Activated CD4-positive, alpha-beta T cell treated with anti-CD3 and anti-CD28 coated beads, Interleukin-2, Interleukin-4, amounts not matched to agents 100 ng/mL and 50 ng/mL, durations not matched to agents 16 hours and 8 hours (primary cell): ENCODE data around the gene RAPSN.

Experiments
- DNase-seq: peaks from one replicate; pipeline ENCODE4 v3.0.0-alpha.2; 2020; ENCODE audit warnings: low spot score

The RAPSN gene

DNA sequence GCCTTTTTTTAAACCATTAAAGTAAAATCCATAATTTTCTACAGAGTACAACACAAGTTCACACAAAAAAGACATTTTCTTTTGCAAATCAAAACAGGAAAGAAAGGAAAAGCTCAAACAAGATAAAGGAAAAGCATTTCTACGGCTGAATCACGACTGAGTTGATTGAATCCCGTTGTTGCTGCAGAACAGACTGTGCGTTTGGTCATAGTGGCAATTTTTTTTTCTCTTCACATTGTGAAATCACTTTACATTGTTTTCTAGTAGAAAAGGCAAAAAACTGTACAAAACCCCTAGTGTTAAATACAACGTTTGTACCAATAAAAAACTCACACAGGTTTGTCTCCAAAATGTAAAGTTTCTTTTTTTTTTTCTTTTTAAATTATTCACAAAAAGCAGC lies 17.3 kb upstream of the RAPSN start:
- no peak for DNase-seq

DNA sequence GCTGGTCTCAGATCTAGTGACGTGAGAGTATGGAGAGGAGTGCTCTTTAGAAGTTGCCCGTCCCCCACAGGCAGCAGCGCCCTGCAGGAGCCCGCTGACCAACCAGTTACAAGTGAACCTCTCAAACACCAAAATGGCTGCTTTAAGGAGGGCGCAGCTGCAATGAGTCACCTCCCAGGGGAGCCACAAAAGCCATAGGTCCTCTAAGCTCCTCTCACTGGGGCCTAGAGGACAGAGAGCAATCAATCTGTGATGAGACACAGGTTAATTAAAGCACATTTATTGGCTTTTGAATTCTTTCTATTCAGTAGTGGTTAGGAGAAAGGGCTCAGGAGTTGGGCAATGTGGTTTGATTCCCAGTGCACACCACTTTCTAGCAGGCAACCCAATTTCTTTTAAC lies 15.5 kb upstream of the RAPSN start:
- DNase-seq, result no peak

DNA sequence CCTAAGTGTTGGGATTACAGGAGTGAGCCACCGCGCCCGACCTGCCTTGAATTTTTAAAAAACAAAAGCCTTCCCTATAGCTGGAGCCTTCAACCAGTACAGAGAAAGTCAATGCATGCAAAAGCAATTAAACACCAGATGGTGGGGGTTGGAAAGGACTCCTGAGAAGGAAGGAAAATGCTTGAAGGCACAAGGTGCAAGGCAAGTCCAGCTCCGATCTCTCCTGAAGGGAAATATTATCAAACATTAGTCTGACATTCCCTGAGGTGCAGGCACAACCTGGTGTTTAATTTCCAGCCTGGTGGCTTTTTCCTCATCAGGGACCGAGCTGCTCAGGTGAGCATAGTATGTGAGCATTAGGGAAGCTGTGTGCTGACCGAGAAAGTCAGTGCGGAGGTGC lies 12.9 kb upstream of the RAPSN start:
- no peak for DNase-seq

DNA sequence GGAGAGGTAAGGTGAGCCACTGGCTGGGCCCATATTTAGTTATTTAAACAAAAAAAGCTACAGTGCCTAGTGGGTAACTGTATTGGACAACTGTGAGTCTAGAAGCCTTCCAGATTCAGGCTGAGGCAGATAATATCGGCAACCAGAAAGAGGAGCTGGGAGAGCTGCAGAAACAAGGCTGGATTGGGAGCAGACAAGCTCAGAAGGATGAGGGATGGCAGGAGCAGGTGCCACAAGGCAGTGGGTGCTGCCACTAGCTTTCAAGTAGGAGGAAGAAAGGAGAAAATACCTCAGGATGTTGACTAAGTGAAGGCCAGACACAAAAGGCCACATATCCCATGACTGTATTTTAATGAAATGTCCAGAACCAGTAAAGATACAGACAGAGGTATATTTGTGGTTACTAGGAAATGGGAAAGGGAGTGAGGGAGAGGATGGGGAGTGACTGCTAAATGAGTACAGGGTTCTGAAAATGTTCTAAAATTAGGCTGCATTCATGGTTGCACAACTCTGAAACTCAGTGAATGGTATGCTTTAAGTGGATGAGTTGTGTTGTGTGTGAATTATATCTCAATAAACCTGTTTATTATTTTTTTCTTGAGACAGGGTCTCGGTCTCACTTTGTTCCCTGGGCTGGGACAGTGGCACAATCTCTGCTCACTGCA lies 11.8 kb upstream of the RAPSN start:
- DNase-seq, result no peak

DNA sequence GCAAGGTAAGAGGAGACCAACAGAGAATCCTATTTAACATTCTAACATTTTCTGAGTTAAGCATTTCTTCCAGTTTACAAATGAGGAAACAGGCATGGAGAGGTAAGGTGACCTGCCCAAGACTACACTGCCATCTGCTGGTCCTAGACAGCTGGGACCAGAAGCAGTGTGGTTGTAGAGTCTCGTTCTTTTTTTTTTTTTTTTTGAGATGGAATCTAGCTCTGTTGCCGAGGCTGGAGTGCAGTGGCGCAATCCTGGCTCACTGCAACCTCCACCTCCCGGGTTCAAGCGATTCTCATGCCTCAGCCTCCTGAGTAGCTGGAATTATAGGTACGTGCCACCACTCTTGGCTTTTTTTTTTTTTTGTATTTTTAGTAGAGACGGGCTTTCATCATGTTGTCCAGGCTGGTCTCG lies 5.3 kb upstream of the RAPSN start:
- peak; percentile 68 for DNase-seq

DNA sequence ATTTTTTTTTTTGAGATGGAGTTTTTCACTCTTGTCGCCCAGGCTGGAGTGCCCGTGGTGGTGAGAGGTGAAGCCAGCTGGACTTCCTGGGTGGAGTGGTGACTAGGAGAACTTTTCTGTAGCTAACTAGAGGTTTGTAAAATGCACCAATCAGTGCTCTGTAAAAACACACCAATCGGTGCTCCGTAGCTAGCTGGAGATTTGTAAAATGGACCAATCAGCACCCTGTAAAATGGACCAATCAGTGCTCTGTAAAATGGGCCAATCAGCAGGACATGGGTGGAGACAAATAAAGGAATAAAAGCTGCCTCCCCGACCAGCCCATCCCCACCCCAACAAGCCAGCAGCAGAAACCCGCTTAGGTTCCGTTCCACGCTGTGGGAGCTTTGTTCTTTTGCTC lies 4.4 kb upstream of the RAPSN start:
- DNase-seq, result no peak

DNA sequence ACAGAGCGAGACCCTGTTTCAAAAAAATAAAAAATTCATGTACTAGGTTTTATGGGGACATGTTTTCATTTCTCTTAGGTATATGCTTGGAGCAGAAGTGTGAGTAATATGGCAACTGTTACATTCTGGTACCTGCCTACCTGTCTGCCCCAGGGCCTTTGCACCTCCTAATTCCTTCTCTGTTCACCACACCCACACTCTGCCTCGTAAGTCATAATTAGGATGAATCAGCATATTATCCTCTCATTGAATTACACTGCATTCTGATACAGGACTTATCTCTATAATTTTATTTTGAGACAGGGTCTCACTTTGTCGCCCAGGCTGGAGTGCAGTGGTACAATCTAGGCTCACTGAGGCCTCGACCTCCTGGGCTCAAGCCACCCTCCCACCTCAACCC lies 3.1 kb upstream of the RAPSN start:
- no peak for DNase-seq

DNA sequence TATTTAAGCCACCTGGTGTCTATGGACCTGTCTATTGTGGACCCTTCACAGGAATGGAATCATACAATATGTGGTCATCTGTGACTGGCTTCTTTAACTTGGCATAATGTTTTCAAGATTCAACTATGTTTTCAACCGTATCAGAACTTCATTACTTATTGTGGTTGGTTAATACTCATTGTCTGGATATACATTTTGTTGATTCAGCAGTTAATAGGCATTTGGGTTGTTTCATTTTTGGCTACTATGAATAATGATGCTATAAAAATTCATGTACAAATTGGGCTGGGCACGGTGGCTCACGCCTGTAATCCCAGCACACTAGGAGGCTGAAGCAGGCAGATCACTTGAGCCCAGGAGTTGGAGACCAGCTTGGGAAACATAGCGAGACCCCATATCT lies 2.5 kb upstream of the RAPSN start:
- no peak for DNase-seq

DNA sequence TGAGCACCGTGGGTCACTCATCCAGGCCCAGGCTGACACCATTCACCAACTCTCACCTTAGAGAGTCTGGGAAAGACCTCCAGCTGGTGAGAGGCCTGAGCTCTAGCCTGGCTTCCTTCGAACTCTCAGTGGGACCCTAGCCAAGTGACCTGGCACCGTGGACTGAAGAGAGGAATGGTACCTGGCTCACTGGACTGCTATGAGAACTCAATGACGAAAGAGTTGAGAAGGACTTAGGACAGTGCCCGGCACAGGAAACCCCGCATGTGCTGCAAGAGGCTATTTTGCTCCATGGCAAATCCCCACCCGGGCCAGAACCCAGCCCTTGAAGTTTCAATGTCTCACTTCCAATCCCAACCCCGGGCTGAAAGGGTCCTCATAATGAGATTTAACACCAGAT lies 605 bp upstream of the RAPSN start:
- DNase-seq, result no peak

DNA sequence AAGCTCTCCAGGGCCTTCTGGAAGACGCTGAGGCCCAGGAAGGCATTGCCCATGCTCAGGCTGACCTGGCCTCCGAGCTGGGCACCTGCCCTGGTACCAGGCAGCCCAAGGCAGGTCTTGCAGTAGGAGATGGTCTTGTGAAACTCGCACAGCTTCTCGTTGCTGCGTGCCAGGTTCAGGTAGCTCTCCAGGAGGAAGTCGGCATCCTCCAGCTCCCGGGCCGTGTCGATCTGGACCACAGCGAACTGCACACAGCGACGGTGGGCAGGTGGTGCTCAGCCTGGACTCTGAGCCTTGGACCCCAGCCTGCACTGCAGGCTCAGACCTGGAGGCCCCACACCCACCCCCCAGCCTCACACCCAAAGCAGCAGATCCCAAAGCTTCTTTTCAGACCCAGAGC lies 1.0 kb downstream of the RAPSN start:
- no peak for DNase-seq

DNA sequence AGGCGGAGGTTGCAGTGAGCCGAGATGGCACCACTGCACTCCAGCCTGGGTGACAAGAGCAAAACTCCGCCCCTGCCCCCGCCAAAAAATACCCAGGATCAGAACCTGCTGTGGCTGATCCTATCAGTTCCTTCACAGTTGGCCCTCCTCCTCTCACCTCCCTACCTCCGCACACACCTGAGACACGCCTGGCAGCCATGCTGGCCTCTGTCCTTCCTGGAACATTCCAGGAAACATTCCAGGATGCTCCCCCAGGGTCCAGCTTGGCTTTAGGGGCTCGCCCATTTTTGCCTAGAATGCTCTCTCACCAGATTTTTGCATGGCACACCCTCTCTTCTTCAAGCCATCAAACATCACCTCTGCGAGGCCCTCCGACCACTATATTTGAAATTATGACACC lies 2.1 kb downstream of the RAPSN start:
- no peak for DNase-seq

DNA sequence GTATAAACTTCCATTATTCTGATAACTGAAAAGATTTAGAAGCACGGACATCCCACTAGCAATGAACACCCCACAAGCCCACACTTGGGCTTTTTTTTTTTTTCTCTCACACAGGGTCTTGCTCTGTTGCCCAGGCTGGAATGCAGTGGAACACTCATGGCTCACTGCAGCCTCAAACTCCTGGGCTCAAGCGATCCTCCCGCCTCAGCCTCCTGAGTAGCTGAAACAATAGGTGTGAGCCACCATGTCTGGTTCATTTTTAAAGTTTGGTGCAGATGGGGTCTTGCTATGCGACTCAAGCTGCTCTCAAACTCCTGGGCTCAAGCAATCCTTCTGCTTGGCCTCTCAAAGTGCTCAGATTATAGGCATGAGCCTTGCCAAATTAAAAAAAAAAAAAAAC lies 3.1 kb downstream of the RAPSN start:
- no peak for DNase-seq

DNA sequence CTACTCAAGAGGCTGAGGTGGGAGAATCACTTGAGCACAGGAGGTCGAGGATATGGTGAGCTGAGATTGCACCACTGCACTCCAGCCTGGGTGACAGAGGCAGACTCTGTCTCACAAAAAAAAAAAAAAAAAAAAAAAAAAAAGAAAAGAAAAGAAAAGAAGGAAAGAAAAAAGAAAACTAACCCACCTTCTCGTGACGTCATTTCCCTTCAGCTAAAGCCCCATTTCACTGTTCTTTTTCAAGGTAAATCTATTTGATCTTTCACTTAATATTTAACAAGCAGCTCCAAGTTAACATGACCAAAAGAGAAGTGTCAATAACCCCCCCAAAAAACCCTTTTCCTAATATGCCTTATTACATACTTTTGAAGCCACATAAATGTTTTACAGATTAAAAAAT lies 5.1 kb downstream of the RAPSN start:
- DNase-seq, result no peak

DNA sequence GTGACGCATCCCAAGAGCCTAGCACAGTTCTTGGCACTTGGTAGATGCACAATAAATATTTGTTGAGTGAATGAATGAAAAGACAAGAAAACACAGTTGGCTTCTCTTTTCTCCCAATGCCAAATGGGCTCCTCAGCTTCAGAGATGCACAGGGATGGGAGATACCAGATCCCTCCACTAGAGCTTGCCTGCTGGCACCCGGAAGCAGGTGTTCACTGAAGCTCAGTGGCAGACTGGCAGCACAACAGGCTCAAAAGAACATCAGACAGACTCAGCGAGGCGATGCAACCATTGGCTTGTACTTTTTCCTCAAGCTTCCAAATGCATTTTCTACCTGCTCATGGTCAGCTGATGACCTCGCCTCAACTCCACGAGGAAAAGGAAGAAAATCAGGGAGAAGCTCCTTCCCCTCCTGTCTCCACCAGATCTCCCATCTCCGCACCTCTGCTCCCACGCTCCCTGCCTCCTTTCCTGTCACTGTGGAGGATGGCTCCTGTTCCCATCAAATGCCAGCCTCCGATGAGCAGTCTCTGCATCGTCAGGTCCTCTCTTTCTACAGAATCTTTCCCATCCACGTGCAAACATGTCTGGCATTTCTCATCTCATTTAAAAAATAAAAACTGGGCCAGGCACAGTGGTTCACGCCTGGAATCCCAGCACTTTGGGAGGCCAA lies 5.8 kb downstream of the RAPSN start:
- no peak for DNase-seq

DNA sequence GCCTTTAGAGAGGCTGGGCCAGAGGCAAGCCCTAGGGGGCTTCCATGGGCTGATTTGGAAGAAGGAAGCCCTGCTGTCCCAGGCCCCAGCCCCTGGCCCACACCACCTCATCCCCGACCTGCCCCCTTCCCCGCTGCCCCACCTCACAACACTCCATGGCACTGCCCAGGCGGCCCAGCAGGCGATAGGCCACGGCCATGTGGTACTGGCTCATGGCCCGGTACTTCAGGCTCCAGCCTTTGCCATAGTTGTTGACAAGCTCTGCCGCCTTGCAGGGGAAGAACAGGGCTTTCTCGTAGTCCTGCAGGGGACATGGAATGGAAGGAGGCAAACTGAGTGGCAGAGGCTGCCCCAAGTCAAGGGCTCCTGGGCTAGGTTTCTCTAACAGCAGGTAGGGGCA lies 6.4 kb downstream of the RAPSN start:
- DNase-seq, result no peak

DNA sequence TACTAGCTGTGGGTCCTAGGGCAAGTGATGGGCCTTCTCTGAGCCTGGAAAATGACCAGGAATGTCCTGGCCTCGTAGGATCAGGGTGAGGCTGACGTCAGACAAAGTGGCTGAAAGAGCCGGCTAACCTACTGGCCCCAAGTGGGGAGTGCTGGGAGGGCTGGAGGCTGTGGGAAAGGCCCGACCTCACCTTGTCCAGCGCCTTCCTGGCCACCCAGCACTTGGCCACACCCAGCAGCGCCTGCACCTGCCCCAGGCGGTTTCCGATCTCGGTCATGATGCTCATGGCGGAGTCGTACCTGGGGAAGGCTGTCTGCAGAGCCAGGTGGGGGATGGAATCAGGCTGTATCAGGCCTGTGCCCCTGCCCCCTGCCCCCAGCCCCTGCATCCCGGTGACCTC lies 7.5 kb downstream of the RAPSN start:
- DNase-seq, result no peak

DNA sequence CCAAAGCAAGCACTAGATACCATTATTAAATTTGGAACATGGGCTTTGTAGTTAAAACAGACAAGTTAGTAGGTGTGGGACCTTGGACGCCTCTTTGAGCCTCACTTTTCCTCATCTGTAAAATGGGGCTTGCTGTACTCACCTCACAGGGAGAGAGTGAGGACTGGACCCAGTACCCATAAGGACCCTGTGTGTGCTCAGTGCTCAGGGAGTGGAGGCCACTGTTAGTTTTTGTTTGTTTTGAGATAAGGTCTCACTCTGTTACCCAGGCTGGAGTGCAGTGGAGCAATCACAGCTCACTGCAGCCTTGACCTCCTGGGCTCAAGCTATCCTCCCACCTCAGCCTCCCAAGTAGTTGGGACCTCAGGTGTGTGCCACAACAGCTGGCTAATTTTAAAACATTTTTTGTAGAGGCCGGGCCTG lies 8.9 kb downstream of the RAPSN start:
- no peak for DNase-seq

DNA sequence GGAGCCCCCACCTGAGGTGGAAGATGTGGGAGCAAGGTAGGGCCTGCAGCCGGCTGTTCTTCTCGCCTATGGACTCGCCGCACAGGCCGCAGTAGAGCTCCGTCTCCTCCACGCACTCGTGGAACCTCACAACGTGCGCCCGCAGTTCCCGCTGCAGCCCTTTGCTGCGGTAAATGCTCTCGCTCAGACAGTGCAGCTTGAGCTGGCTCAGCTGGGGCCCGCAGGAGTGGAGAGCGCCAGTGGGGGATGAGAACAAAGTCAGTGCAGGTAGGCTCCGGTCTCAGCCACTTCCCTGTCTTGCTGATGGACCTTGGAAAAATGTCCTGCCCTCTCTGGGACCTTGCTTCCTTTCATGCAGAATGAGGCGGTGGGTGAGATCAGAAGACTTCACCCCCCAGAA lies 10.2 kb downstream of the RAPSN start:
- DNase-seq, result no peak

DNA sequence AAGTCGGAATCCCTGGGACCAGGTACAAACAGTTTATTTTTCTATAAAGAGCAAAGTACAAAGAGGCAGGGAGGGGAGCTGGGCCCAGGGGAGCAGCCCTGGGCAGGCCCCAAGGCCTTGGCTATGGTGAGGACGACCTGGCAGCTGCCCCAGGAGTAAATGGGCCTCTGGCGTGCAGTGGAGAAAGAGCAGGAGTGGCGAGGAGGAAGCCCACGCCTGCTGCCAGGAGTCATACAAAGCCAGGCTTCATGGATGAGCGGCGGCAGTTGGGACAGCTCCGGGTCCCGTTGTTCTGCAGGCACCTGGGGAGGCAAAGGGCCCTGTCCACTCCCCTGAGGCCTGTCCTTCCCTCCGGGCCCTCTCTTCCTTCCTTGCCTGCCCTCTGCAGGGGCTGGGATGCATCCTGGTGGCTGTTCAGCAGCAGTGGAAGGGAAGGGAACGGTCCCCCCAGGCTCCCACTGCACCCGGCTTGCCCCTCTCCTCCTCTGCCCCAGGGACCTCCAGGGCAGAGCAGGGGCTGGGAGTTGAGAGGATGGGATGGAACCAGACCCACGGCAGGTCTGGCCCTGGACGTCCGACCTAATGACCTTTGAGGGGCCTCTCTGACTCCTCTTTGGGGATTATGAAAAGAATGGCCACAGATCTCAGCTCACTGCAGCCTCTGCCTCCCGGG lies 11.1 kb downstream of the RAPSN start:
- no peak for DNase-seq

DNA sequence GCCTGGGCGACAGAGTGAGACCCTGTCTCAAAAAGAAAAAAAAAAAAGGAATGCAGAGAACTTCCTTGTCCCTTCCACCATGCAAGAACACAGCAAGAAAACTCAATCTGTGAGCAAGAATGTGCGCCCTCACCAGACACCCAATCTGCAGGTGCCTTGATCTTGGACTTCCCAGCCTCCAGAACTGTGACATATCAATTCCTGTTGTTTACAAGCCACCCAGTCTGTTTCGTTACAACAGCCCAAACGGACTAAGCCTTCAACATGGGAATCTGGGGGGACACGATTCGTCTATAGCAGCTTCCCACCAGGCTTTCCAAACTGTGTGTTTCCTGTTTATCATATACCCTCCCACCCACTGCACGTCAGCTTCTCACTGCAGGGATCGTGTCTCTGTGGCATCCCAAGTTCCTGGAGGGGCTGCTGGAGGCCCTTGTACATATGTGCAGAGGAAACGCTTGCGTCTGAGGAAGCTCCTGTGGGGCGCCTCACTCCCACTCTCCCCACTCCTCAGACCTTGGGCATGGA lies 11.7 kb downstream of the RAPSN start:
- DNase-seq, result no peak

DNA sequence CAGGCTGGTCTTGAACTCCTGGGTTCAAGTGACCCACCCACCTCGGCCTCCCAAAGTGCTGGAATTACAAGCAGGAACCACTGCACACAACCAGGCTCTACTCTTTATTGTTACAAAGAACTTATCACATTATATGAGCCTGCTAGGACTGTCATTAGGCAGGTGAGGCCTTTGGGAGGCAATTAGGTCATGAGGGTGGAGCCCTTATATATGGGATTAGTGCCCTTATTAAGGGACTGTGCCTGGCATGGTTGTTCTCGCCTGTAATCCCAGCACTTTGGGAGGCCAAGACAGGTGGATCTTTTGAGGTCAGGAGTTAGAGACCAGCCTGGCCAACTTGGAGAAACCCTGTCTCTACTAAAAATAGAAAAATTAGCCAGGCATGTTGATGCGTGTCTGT lies 12.2 kb downstream of the RAPSN start:
- DNase-seq, result no peak

DNA sequence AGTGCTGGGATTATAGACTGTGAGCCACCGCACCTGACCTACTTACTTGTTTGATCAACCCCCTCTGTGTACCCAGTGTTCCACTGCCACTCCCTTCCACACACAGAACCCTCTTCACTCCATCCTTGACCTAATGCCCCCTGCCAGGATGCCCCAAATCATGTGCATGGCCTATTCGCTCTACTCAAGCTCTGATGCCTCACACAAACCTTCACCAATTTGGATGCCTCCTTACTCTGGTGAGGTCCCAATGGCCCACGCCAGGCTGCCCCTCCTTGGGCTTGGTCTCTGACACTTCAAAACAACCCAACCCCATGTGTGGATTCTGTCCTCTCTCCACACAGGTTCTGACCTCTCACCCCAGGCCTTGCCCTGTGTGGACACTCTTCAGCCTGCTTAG lies 13.2 kb downstream of the RAPSN start:
- no peak for DNase-seq

DNA sequence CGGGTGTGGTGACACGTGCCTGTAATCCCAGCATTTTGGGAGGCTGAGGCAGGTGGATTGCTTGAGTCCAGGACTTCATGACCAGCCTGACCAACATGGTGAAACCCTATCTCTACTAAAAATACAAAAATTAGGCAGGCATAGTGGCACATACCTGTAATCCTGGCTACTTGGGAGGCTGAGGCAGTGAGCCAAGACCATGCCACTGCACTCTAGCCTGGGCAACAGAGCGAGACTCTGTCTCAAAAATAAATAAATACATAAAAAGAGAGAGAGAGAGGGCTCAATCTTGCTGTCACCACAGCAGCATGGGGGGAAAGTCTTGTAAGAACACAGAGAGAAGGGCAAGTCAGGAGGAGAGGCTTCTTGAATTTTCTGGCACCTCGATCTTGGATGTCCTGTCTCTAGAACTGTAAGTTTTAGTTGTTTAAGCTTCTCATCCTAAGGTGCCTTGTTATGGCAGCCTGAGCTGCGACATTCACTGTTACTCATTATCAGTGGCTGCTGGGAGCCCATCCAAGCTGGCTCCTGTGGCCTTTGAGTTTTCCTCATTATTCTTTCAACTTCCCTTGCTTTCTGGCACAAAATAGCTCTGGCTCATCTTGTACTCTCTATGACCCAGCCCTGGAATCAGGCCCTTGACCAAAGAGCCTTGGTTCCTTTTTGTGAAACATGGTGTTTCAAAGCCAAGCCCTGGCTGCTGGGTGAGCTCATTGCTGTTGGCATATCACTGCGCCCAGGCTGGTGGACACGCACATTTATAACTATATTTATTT lies 14.7 kb downstream of the RAPSN start:
- DNase-seq, result no peak
